Tibial nerve (tissue), 4 donors: ENCODE data around the gene EML6.

Experiments
- CTCF ChIP-seq, 5 experiments: fragments of 200-600 bp in 3 of 5; fragments of 450-650 bp in 2 of 5; sonication (generic) in 3 of 5; IDR thresholded peaks; one replicate each; pipeline ENCODE4 v1.5.1; 2016 to 2019; ENCODE audit warnings: antibody characterized with exemption in 5 of 5, mild to moderate bottlenecking in 3 of 5, moderate library complexity in 2 of 5
- EP300 ChIP-seq, 2 donors: sonication (generic); formaldehyde crosslinking; IDR thresholded peaks; one replicate each; pipeline ENCODE4 v1.6.1; 2017; ENCODE audit warnings: antibody characterized with exemption in 2 of 2, mild to moderate bottlenecking in 1 of 2
- POLR2A ChIP-seq, 2 donors: fragments of 450-650 bp; IDR thresholded peaks; one replicate each; pipeline ENCODE4 v1.6.1; 2017; ENCODE audit warnings: antibody characterized with exemption in 2 of 2, mild to moderate bottlenecking in 2 of 2, moderate library complexity in 2 of 2

GRCh38 chr2:54845094-54845493 lies 121.6 kb downstream of the EML6 start:
- TF ChIP-seq CTCF (IDR thresholded peaks at IDR 0.05) (no peak), POLR2A (IDR thresholded peaks at IDR 0.05) (no peak), EP300 (IDR thresholded peaks at IDR 0.05) (no peak)
